Ascending aorta (tissue), 2 donors: ENCODE data around the gene LEMD2. TPM values are rescaled to one million over a fixed set of nuclear protein-coding genes. Genes with fewer than 3 reads are reported as not detected.
A peak's percentile ranks its signal among the peaks of the same experiment; 100 is the strongest.

Experiments used
- DNase-seq, 2 donors: peaks; one replicate each; pipeline ENCODE4 v3.0.0-alpha.2; 2019; ENCODE audit warnings: low spot score in 2 of 2
- H3K27ac ChIP-seq, 2 donors: fragments of 200-600 bp; sonication (generic); one replicate each; pipeline ENCODE4 v1.5.1; 2016 to 2017; ENCODE audit warnings: mild to moderate bottlenecking in 1 of 2
- H3K27me3 ChIP-seq: fragments of 200-600 bp; sonication (generic); one replicate; pipeline ENCODE4 v1.5.1; 2017
- H3K36me3 ChIP-seq, 2 donors: fragments of 200-600 bp; sonication (generic); one replicate each; pipeline ENCODE4 v1.5.1; 2016
- H3K4me1 ChIP-seq, 2 donors: fragments of 200-600 bp; sonication (generic); one replicate each; pipeline ENCODE4 v1.5.1; 2016 to 2017; ENCODE audit warnings: mild to moderate bottlenecking in 1 of 2
- H3K4me3 ChIP-seq, 2 donors: fragments of 200-600 bp; sonication (generic); one replicate each; pipeline ENCODE4 v1.5.1; 2016 to 2017; ENCODE audit warnings: mild to moderate bottlenecking in 1 of 2
- H3K9me3 ChIP-seq, 2 donors: fragments of 200-600 bp; sonication (generic); one replicate each; pipeline ENCODE4 v1.5.1; 2016
- CTCF ChIP-seq, 3 experiments: fragments of 200-600 bp in 2 of 3; fragments of 450-650 bp in 1 of 3; sonication (generic) in 2 of 3; IDR thresholded peaks; one replicate each; pipeline ENCODE4 v1.5.1; 2016 to 2019; ENCODE audit warnings: antibody characterized with exemption in 3 of 3, mild to moderate bottlenecking in 1 of 3, moderate library complexity in 1 of 3
- intact Hi-C: fragments of 100-400 bp; cut with DNase I; formaldehyde crosslinking; loops from one replicate; pipeline ENCODE4 v1.15.1; 2023
- total RNA-seq: library from RNA; depleted of rRNA; stranded (reverse); fragments of >200 nt; gene quantifications from one replicate; pipeline ENCODE4 v1.1.0, GENCODE V29; 2016

LEMD2 gene
- total RNA-seq, 1 donor from 2014 or later: 104 TPM

GRCh38 chr6:33789550-33789895 lies 593 bp upstream of the LEMD2 start:
- TF ChIP-seq CTCF (IDR thresholded peaks at IDR 0.05): no peak
- intact Hi-C loops: loop anchor here (1.0 to 2.0 kb wide), 2 partner anchors 78 to 205 kb away; partner anchors contain the start of gene UQCC2
- Histone ChIP-seq H3K27me3 (no peaks in the 10 kb centered on the region), H3K27ac (peak overlapping the region; percentile 97 to 98), H3K9me3 (no peaks in the 10 kb centered on the region), H3K4me3 (peak overlapping the region; percentile 95), H3K4me1 (peaks cover 13 to 29% of the 10 kb centered on the region in 2 donors), H3K36me3 (peaks cover 7 to 8% of the 10 kb centered on the region in 2 donors)
- DNase-seq: no peak

GRCh38 chr6:33787954-33788693 lies 806 bp downstream of the LEMD2 start:
- intact Hi-C loops: loop anchor here (1.0 to 2.0 kb wide), 2 partner anchors 17 to 203 kb away; no protein-coding TSS in a partner anchor
- peak; percentile 44 to 86 for DNase-seq
- Histone ChIP-seq H3K27me3 (no peaks in the 10 kb centered on the region), H3K4me3 (peak overlapping the region; percentile 95), H3K9me3 (no peaks in the 10 kb centered on the region), H3K4me1 (peaks cover 13 to 29% of the 10 kb centered on the region in 2 donors), H3K27ac (peak overlapping the region; percentile 97 to 98), H3K36me3 (peaks cover 21 to 22% of the 10 kb centered on the region in 2 donors)
- no peak for TF ChIP-seq CTCF (IDR thresholded peaks at IDR 0.05)

- intact Hi-C loops: no loop called here
- Histone ChIP-seq H3K4me1 (peaks cover 13 to 29% of the 10 kb centered on the region in 2 donors), H3K36me3 (peaks cover 28 to 29% of the 10 kb centered on the region in 2 donors), H3K4me3 (peak overlapping the region; percentile 95), H3K9me3 (no peaks in the 10 kb centered on the region), H3K27me3 (no peaks in the 10 kb centered on the region), H3K27ac (peak overlapping the region; percentile 97 to 98)
- no peak for DNase-seq
- no peak for TF ChIP-seq CTCF (IDR thresholded peaks at IDR 0.05)
These were observed 1.5 kb downstream of the LEMD2 start for GRCh38 chr6:33787346-33787953.

- Histone ChIP-seq H3K27ac (peak overlapping the region; percentile 97 to 98), H3K9me3 (no peaks in the 10 kb centered on the region), H3K4me3 (peak overlapping the region; percentile 95), H3K36me3 (peaks cover 32 to 36% of the 10 kb centered on the region in 2 donors), H3K4me1 (peaks cover 13 to 31% of the 10 kb centered on the region in 2 donors), H3K27me3 (no peaks in the 10 kb centered on the region)
- no peak for TF ChIP-seq CTCF (IDR thresholded peaks at IDR 0.05)
- DNase-seq: no peak
- intact Hi-C loops: no loop called here
These were observed 2.2 kb downstream of the LEMD2 start for GRCh38 chr6:33786736-33787135.

- Histone ChIP-seq H3K4me3 (no peak overlapping the region), H3K27me3 (no peaks in the 10 kb centered on the region), H3K4me1 (peaks cover 13 to 36% of the 10 kb centered on the region in 2 donors), H3K9me3 (no peaks in the 10 kb centered on the region), H3K27ac (no peak overlapping the region), H3K36me3 (peaks cover 36 to 46% of the 10 kb centered on the region in 2 donors)
- intact Hi-C loops: no loop called here
- no peak for DNase-seq
- no peak for TF ChIP-seq CTCF (IDR thresholded peaks at IDR 0.05)
These were observed 3.2 kb downstream of the LEMD2 start for GRCh38 chr6:33785778-33786177.
